HG03442 (cell line): ENCODE results near the gene IRF6.

Experiments used
- ATAC-seq: cut with Tn5 transposase; IDR thresholded peaks from one replicate; pipeline ENCODE4 v1.9.1; 2021; ENCODE audit warnings: mild to moderate bottlenecking, moderate library complexity; ENCODE audit not compliant: unreplicated experiment

The IRF6 gene

GRCh38 chr1:209736490-209737117, 69.3 kb downstream of the IRF6 start:
- ATAC-seq: no peak
